Neural cell (in vitro differentiated cells): ENCODE results near the gene SH3RF3.

ENCODE experiments used
- CTCF ChIP-seq: fragments of 450-650 bp; IDR thresholded peaks from 2 replicates; pipeline ENCODE4 v1.5.1; 2014; ENCODE audit warnings: antibody characterized with exemption, mild to moderate bottlenecking, moderate library complexity; ENCODE audit not compliant: poor library complexity, severe bottlenecking
- EP300 ChIP-seq: fragments of 450-650 bp; conservative IDR thresholded peaks from 2 replicates; pipeline ENCODE4 v1.6.1; 2014; ENCODE audit warnings: antibody characterized with exemption, mild to moderate bottlenecking, moderate library complexity; ENCODE audit not compliant: poor library complexity, severe bottlenecking
- EZH2 ChIP-seq: fragments of 200-600, 300-800 bp; shearing (Covaris generic), sonication (generic); IDR thresholded peaks from 2 replicates; pipeline ENCODE4 v1.6.1; 2014; ENCODE audit warnings: antibody characterized with exemption, low read length, borderline replicate concordance, mild to moderate bottlenecking; ENCODE audit not compliant: insufficient read depth, poor library complexity, severe bottlenecking
- POLR2AphosphoS5 ChIP-seq: IDR thresholded peaks from 2 replicates; pipeline ENCODE4 v1.6.1; 2012

- no peak for TF ChIP-seq CTCF
- TF ChIP-seq POLR2AphosphoS5 = no peak
- TF ChIP-seq EZH2 = no peak
- TF ChIP-seq EP300 = no peak
These were observed 115.9 kb downstream of the SH3RF3 start for GRCh38 chr2:109244750-109245382.
